Right renal pelvis (tissue), 4 donors: ENCODE data around the gene MARS2. TPM values are rescaled to one million over a fixed set of nuclear protein-coding genes. Genes with fewer than 3 reads are reported as not detected.
A peak's percentile ranks its signal among the peaks of the same experiment; 100 is the strongest.
"Not testable (repeated sequence)": the region's sequence is repeated elsewhere in the genome, so short reads cannot be mapped to it uniquely, and the experiment has no call there.

ENCODE experiments used
- DNase-seq, 4 donors: peaks; one replicate each; pipeline ENCODE4 v3.0.0-alpha.2; 2013; ENCODE audit warnings: low read depth in 4 of 4, low spot score in 3 of 4, missing footprints in 1 of 4
- polyA plus RNA-seq, 4 donors: library from polyadenylated mRNA; unstranded; fragments of 120-200 nt; gene quantifications; one replicate each; pipeline ENCODE4 v1.2.1, GENCODE V29; 2013; ENCODE audit not compliant: insufficient read length in 4 of 4

Gene MARS2
- polyA plus RNA-seq = 1 to 10 TPM; 7.8 to 8.8 (median 8.6) TPM

GRCh38 chr2:197705121-197705911, at the start of gene MARS2:
MARS2 (plus strand) TSS chr2:197705369; CDS start chr2:197705406, 37 bp downstream.
- DNase-seq = peak; percentile 81 to 90 (median 84)

DNA sequence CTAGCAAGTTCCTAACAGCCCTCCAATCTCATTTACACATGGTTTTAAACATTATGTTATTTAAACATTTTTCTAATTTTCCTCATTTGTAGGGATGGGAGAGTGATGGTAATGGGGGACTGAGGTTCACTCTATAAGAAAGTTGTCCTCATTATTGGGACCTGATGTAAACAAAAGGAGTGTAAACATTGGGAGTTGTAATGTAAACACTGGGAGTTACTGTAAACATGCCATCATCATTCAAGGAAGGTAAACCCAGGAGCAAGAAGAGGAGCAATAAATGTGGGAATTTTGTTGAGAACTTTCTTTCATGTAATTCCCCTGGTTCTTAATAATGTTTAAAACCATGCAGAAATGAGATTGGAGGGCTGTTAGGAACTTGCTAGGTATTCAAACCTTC, 47.6 kb upstream of the MARS2 start:
- no peak for DNase-seq

DNA sequence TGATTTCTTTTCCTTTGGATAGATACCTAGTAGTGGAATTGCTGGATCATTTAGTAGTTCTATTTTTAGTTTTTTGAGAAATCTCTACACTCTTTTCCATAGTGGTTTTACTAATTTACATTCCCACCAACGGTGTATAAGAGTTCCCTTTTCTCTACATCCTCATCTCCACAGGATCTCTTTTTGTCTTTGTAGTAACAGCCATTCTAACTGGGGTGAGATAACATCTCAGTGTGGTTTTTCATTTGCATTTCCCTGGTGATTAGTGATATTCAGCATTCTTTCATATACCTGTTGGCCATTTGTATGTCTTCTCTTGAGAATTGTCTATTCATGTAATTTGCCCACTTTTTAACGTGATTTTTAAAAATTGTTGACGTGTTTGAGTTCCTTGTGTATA, 43.5 kb upstream of the MARS2 start:
- DNase-seq = no peak

- DNase-seq = no peak
Measured at GRCh38 chr2:197666277-197666676, 38.9 kb upstream of the MARS2 start.

DNA sequence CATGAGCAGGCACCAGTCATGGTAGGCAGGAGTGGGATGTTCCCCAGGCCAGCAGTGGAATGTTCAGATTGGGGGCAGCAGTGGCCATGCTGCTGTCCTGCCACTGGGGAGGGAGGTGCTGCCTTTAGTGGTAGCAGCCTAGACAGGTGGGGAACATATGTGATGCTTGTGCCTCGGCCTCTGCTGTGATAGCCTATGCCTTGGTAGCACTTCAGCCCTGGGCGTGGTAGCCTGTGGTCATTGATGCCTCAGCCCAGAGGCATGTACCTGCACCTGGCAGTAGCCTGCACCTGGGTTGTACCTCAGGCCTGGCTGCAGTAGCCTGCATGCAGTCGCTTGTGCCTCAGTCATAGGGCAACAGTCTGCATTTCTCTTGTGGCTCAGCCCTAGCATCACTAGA, 36.9 kb upstream of the MARS2 start:
- DNase-seq = no peak

GRCh38 chr2:197669077-197669476, 36.1 kb upstream of the MARS2 start:
- DNase-seq = no peak

GRCh38 chr2:197672371-197672893, 32.7 kb upstream of the MARS2 start:
- DNase-seq = no peak

GRCh38 chr2:197673106-197673505, 32.1 kb upstream of the MARS2 start:
- peak in 2 of 4 donors; percentile 5 for DNase-seq

- peak in 2 of 4 donors; percentile 3 to 15 for DNase-seq
Measured at GRCh38 chr2:197673606-197674005, 31.6 kb upstream of the MARS2 start.

- peak in 2 of 4 donors; percentile 5 to 20 for DNase-seq
Measured at GRCh38 chr2:197674060-197674459, 31.1 kb upstream of the MARS2 start.

DNA sequence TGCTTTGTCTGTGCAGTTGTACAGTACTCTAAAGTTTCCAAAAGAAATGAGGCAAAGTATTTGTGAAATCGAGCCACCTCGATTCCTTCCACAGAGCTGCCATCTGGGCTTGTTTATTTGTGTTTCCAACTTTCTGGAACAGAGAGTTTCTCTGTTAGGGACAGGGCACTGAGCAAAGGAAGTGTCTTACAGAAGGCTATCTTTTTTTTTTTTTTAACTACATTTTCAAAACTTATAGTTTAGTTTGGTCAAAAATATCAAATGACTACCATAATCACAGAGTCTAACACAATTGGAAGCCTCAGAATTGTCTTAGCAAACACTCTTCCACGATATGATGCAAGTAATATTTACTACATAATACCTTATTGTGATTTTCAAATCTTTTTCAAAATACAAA, 30.6 kb upstream of the MARS2 start:
- DNase-seq = peak in 2 of 4 donors; percentile 18 to 47

GRCh38 chr2:197675246-197675645, 29.9 kb upstream of the MARS2 start, which contains the start of gene RFTN2:
RFTN2 (minus strand) TSS chr2:197675587; CDS start chr2:197675458, 129 bp downstream.
- DNase-seq = peak in 2 of 4 donors; percentile 18 to 51

GRCh38 chr2:197675711-197676188, 29.4 kb upstream of the MARS2 start:
- peak; percentile 54 to 74 (median 64) for DNase-seq

- no peak for DNase-seq
Measured at GRCh38 chr2:197677056-197677455, 28.1 kb upstream of the MARS2 start.

DNA sequence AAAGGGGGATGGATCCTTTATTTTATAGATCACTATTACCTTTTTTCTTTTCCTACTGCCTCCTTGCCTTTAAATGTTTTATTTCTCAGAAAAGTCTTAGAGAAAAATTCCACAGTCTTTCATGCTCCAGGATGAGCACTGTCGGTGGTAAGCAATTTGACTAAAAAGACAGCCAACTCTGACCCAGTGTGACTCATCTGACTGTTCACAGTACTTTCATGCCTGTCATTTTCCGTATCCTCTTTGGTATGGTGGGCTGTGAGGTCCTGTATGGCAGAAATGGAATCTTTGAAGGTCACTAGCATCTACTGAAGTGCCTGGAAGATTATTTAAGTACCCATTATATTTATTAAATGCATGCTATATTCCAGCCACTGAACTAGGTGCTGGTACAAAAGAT, 27.7 kb upstream of the MARS2 start:
- no peak for DNase-seq

DNA sequence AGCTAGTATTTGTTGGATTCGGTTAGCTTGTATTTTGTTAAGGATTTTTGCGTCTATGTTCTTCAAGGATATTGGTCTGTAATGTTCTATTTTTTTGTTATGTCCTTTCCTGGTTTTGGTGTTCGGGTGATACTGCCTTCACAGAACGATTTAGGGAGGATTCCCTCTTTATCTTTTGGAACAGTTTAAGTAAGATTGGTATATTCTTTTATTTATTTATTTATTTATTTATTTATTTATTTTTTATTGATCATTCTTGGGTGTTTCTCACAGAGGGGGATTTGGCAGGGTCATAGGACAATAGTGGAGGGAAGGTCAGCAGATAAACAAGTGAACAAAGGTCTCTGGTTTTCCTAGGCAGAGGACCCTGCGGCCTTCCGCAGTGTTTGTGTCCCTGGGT, 10.0 kb upstream of the MARS2 start:
- not testable (repeated sequence) for DNase-seq

GRCh38 chr2:197695971-197696370, 9.2 kb upstream of the MARS2 start:
- not testable (repeated sequence) for DNase-seq

GRCh38 chr2:197696571-197696970, 8.6 kb upstream of the MARS2 start:
- not testable (repeated sequence) for DNase-seq

DNA sequence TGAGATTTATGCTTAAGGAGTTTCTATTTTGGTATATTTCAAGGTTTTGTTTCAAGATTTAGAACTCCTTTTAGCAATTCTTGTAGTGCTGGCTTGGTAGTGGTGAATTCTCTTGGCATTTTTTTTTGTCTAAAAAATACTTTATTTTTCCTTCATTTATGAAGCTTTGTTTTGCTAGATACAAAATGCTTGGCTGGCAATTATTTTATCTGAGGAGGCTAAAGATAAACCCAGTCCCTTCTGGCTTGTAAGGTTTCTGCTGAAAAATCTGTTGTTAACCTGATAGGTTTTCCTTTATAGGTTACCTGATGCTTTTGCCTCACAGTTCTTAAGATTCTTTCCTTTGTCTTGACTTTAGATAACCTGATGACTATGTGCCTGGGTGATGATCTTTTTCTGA, 5.4 kb upstream of the MARS2 start:
- not testable (repeated sequence) for DNase-seq

DNA sequence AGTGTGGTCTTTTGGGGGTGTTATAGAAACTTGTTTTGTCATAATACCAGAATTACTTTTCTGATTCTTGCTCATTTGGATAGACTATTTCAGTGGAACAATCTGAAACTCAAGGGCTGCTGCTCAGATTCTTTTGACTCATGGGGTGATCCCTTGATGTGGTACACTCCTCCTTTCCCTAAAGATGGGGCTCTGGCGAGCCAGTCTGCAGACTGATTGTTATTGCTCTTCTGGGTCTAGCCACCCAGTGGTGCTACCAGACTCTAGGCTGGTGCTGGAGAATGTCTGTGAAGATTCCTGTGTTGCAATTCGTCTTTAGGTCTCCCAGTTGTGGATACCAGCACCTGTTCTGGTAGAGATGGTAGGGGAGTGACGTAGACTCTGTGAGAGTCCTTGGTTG, 4.2 kb upstream of the MARS2 start:
- no peak for DNase-seq

- DNase-seq = no peak
Measured at GRCh38 chr2:197704434-197705120, 592 bp upstream of the MARS2 start.
